Liver (tissue), 3 donors: Measurements from ENCODE around the gene HSPG2.

Experiments
- FOXA1 ChIP-seq: IDR thresholded peaks from 2 replicates; pipeline ENCODE4 v1.6.1; 2016; ENCODE audit warnings: antibody characterized with exemption
- GABPA ChIP-seq, 2 donors: IDR thresholded peaks in 1 of 2; conservative IDR thresholded peaks in 1 of 2; 2 replicates each; pipeline ENCODE4 v1.6.1; 2016; ENCODE audit warnings: antibody characterized with exemption in 2 of 2, mild to moderate bottlenecking in 1 of 2, moderate library complexity in 1 of 2
- RXRA ChIP-seq, 2 donors: IDR thresholded peaks; 2 replicates each; pipeline ENCODE4 v1.6.1; 2017 to 2018; ENCODE audit warnings: antibody characterized with exemption in 2 of 2, mild to moderate bottlenecking in 1 of 2
- SP1 ChIP-seq: IDR thresholded peaks from 2 replicates; pipeline ENCODE4 v1.6.1; 2018; ENCODE audit warnings: antibody characterized with exemption, mild to moderate bottlenecking
- TAF1 ChIP-seq: conservative IDR thresholded peaks from 2 replicates; pipeline ENCODE4 v1.6.1; 2016; ENCODE audit warnings: antibody characterized with exemption, mild to moderate bottlenecking
- TF ChIP-seq, protein P1 (sequence below): fragments of 150-350 bp; IDR thresholded peaks from 2 replicates; pipeline ENCODE4 v1.5.1; 2017; ENCODE audit warnings: improper control_type of control experiment, low read depth, low read length; ENCODE audit not compliant: missing input control
- TF ChIP-seq, protein P2 (sequence below): IDR thresholded peaks from 2 replicates; pipeline ENCODE4 v1.6.1; 2016; ENCODE audit warnings: antibody characterized with exemption
- donor health status: healthy.
- donor health status: healthy.

DNA sequence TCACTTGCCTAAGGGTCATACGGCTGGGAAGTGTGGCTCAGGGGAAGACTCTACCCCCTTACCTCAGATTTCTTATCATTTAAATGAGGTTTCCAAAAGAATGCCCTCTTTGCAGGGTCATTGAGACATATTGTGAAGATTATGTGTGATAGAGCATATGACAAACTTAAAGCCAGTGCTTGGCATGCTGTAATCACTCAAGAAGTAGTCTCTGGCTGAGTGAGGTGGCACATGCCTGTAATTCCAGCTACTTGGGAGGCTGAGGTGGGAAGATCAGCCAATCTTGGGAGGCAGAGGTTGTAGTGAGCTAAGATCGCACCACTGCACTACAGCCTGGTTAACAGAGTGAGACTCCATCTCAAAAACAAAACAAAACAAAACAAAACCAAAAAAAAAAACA is 132.6 kb downstream of the HSPG2 start:
- TF ChIP-seq, protein P1, sequence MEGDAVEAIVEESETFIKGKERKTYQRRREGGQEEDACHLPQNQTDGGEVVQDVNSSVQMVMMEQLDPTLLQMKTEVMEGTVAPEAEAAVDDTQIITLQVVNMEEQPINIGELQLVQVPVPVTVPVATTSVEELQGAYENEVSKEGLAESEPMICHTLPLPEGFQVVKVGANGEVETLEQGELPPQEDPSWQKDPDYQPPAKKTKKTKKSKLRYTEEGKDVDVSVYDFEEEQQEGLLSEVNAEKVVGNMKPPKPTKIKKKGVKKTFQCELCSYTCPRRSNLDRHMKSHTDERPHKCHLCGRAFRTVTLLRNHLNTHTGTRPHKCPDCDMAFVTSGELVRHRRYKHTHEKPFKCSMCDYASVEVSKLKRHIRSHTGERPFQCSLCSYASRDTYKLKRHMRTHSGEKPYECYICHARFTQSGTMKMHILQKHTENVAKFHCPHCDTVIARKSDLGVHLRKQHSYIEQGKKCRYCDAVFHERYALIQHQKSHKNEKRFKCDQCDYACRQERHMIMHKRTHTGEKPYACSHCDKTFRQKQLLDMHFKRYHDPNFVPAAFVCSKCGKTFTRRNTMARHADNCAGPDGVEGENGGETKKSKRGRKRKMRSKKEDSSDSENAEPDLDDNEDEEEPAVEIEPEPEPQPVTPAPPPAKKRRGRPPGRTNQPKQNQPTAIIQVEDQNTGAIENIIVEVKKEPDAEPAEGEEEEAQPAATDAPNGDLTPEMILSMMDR = no peak
- TF ChIP-seq SP1 = no peak
- TF ChIP-seq GABPA (IDR thresholded peaks at IDR 0.05 in 1 of 2, conservative IDR thresholded peaks at IDR 0.05 in 1 of 2) = no peak
- TF ChIP-seq RXRA (IDR thresholded peaks at IDR 0.05) = no peak
- TF ChIP-seq FOXA1 = no peak
- TF ChIP-seq, protein P2, sequence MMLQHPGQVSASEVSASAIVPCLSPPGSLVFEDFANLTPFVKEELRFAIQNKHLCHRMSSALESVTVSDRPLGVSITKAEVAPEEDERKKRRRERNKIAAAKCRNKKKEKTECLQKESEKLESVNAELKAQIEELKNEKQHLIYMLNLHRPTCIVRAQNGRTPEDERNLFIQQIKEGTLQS = no peak
- no peak for TF ChIP-seq TAF1
